Measurements from ENCODE around the gene HS3ST2.

Gene HS3ST2

GRCh38 chr16:22942811-22943210 is 128.8 kb downstream of the HS3ST2 start:
- no peak for TF ChIP-seq CTCF (conservative IDR thresholded peaks at IDR 0.05)
- no peak overlapping the region for H3K27ac ChIP-seq

GRCh38 chr16:22945361-22945760 is 131.4 kb downstream of the HS3ST2 start:
- TF ChIP-seq CTCF (conservative IDR thresholded peaks at IDR 0.05) = no peak
- H3K27ac ChIP-seq = no peak overlapping the region

GRCh38 chr16:22946433-22946832 is 132.5 kb downstream of the HS3ST2 start:
- TF ChIP-seq CTCF (conservative IDR thresholded peaks at IDR 0.05) = no peak
- no peak overlapping the region for H3K27ac ChIP-seq

- no peak overlapping the region for H3K27ac ChIP-seq
- TF ChIP-seq CTCF (conservative IDR thresholded peaks at IDR 0.05) = no peak
Observed at GRCh38 chr16:22948058-22948602, 134.2 kb downstream of the HS3ST2 start.

- no peak overlapping the region for H3K27ac ChIP-seq
- peak; percentile 74 for TF ChIP-seq CTCF (conservative IDR thresholded peaks at IDR 0.05)
Observed at GRCh38 chr16:22948603-22949368, 134.8 kb downstream of the HS3ST2 start.

GRCh38 chr16:22955461-22956070 is 141.6 kb downstream of the HS3ST2 start:
- no peak overlapping the region for H3K27ac ChIP-seq
- TF ChIP-seq CTCF (conservative IDR thresholded peaks at IDR 0.05) = no peak

- TF ChIP-seq CTCF (conservative IDR thresholded peaks at IDR 0.05) = no peak
- no peak overlapping the region for H3K27ac ChIP-seq
Observed at GRCh38 chr16:22961206-22961605, 147.2 kb downstream of the HS3ST2 start.

Data from VCaP (cell line).